CD14-positive monocyte (primary cell): ENCODE measurements around the gene ATG12. TPM values are rescaled to one million over a fixed set of nuclear protein-coding genes. Genes with fewer than 3 reads are reported as not detected.

Experiments
- DNase-seq, 3 donors: peaks; one replicate each; pipeline ENCODE4 v3.0.0-alpha.2; 2011 to 2022
- H2AFZ ChIP-seq: 2 replicates; pipeline ENCODE4 v1.6.0; 2012; ENCODE audit warnings: mild to moderate bottlenecking, low read depth, low read length, inconsistent platforms; ENCODE audit not compliant: insufficient read depth, poor library complexity, severe bottlenecking
- H3K27ac ChIP-seq, 2 donors: 1 replicate in 1 of 2; 2 replicates in 1 of 2; pipeline ENCODE4 v1.5.1; 2012 to 2013; ENCODE audit warnings: low read length in 2 of 2, control low read depth in 1 of 2, inconsistent platforms in 1 of 2, low read depth in 1 of 2, mild to moderate bottlenecking in 1 of 2
- H3K27me3 ChIP-seq, 2 donors: one replicate each; pipeline versions ENCODE4 v1.6.0 to v1.6.1; 2011 to 2013; ENCODE audit warnings: low read length in 2 of 2; ENCODE audit not compliant: control insufficient read depth in 2 of 2, insufficient read depth in 2 of 2
- H3K36me3 ChIP-seq, 2 donors: replicated peaks in 1 of 2; 1 replicate in 1 of 2; 2 replicates in 1 of 2; pipeline versions ENCODE4 v1.5.1 to v1.6.1; 2012 to 2013; ENCODE audit warnings: low read length in 2 of 2, control low read depth in 1 of 2, inconsistent platforms in 1 of 2, mild to moderate bottlenecking in 1 of 2; ENCODE audit not compliant: insufficient read depth in 2 of 2, control insufficient read depth in 1 of 2
- H3K4me1 ChIP-seq, 2 donors: 1 replicate in 1 of 2; 2 replicates in 1 of 2; pipeline versions ENCODE4 v1.5.1 to v1.6.1; 2012 to 2013; ENCODE audit warnings: low read length in 2 of 2, control low read depth in 1 of 2, inconsistent platforms in 1 of 2, mild to moderate bottlenecking in 1 of 2, moderate library complexity in 1 of 2; ENCODE audit not compliant: insufficient read depth in 2 of 2, control insufficient read depth in 1 of 2
- H3K4me2 ChIP-seq: replicated peaks from 2 replicates; pipeline ENCODE3; 2012; ENCODE audit warnings: low read length, moderate library complexity, mild to moderate bottlenecking; ENCODE audit not compliant: poor library complexity, severe bottlenecking; ENCODE audit errors: extremely low read depth
- H3K4me3 ChIP-seq, 3 experiments: fragments of 200-600 bp in 1 of 3; sonication (generic) in 1 of 3; replicated peaks in 1 of 3; 1 replicate in 2 of 3; 2 replicates in 1 of 3; pipeline ENCODE4 v1.5.1; 2011 to 2013; ENCODE audit warnings: low read length in 3 of 3, mild to moderate bottlenecking in 3 of 3, control low read depth in 2 of 3, low read depth in 2 of 3, inconsistent platforms in 1 of 3, moderate library complexity in 1 of 3
- H3K79me2 ChIP-seq: 2 replicates; pipeline ENCODE4 v1.6.0; 2012; ENCODE audit warnings: mild to moderate bottlenecking, control low read depth, inconsistent platforms, low read length, moderate library complexity; ENCODE audit not compliant: insufficient read depth
- H3K9ac ChIP-seq: 2 replicates; pipeline ENCODE4 v1.6.0; 2017; ENCODE audit warnings: low read length, mild to moderate bottlenecking; ENCODE audit not compliant: insufficient read depth, poor library complexity, severe bottlenecking
- H3K9me3 ChIP-seq, 2 donors: replicated peaks in 1 of 2; 1 replicate in 1 of 2; 2 replicates in 1 of 2; pipeline versions ENCODE4 v1.5.1 to v1.6.1; 2012 to 2013; ENCODE audit warnings: low read length in 2 of 2, control low read depth in 1 of 2; ENCODE audit not compliant: control insufficient read depth in 1 of 2, insufficient read depth in 1 of 2
- H4K20me1 ChIP-seq: 2 replicates; pipeline ENCODE4 v1.6.0; 2012; ENCODE audit warnings: mild to moderate bottlenecking, low read length, control low read depth, moderate library complexity; ENCODE audit not compliant: insufficient read depth
- H3K27ac Mint-ChIP-seq, 7 donors: one replicate each; pipeline ENCODE4 v1.8.0; 2020; ENCODE audit warnings: mild to moderate bottlenecking in 7 of 7, mixed read lengths in 7 of 7, moderate library complexity in 6 of 7, inconsistent platforms in 2 of 7
- H3K27me3 Mint-ChIP-seq, 3 donors: one replicate each; pipeline ENCODE4 v1.8.0; 2021 to 2022; ENCODE audit warnings: low read depth in 3 of 3, mild to moderate bottlenecking in 3 of 3, mixed read lengths in 3 of 3, moderate library complexity in 3 of 3, inconsistent platforms in 1 of 3
- H3K36me3 Mint-ChIP-seq, 2 donors: one replicate each; pipeline ENCODE4 v1.8.0; 2020; ENCODE audit warnings: mixed read lengths in 2 of 2, inconsistent platforms in 1 of 2, mild to moderate bottlenecking in 1 of 2
- H3K4me1 Mint-ChIP-seq: one replicate; pipeline ENCODE4 v1.8.0; 2020; ENCODE audit warnings: mild to moderate bottlenecking, mixed read lengths
- H3K4me3 Mint-ChIP-seq, 2 donors: one replicate each; pipeline ENCODE4 v1.8.0; 2020; ENCODE audit warnings: mild to moderate bottlenecking in 2 of 2, mixed read lengths in 2 of 2, moderate library complexity in 1 of 2
- H3K9me3 Mint-ChIP-seq, 7 donors: one replicate each; pipeline ENCODE4 v1.8.0; 2020 to 2022; ENCODE audit warnings: mixed read lengths in 7 of 7, mild to moderate bottlenecking in 6 of 7, moderate library complexity in 6 of 7, inconsistent platforms in 2 of 7
- WGBS: methylation state at CpG from one replicate; pipeline ENCODE4 v1.1.5; 2013; ENCODE audit warnings: missing lambda C conversion rate; ENCODE audit not compliant: insufficient coverage; 5-methylcytosine and 5-hydroxymethylcytosine counted together
- intact Hi-C, 2 donors: fragments of 100-400 bp; cut with micrococcal nuclease; formaldehyde crosslinking; loops; one replicate each; pipeline versions ENCODE4 v1.15.0 to v1.15.1; 2023
- polyA plus RNA-seq, 3 donors: library from polyadenylated mRNA; depleted of rRNA in 1 of 3; unstranded in 2 of 3; stranded (reverse) in 1 of 3; fragments of 300-500 nt in 2 of 3; fragments of >200 nt in 1 of 3; fragmentation: Illumina TruSeq in 2 of 3; gene quantifications; 1 replicate in 2 of 3; 2 replicates in 1 of 3; pipeline ENCODE4 v1.2.3, GENCODE V29; 2012 to 2021
- TF ChIP-seq, protein P1 (sequence below): fragments of 200-600 bp; IDR thresholded peaks from one replicate; pipeline ENCODE4 v1.8.0; 2022; ENCODE audit warnings: antibody characterized with exemption, mild to moderate bottlenecking

ATG12 gene
- polyA plus RNA-seq, 3 donors = 44.3 to 143 (median 101) TPM

DNA sequence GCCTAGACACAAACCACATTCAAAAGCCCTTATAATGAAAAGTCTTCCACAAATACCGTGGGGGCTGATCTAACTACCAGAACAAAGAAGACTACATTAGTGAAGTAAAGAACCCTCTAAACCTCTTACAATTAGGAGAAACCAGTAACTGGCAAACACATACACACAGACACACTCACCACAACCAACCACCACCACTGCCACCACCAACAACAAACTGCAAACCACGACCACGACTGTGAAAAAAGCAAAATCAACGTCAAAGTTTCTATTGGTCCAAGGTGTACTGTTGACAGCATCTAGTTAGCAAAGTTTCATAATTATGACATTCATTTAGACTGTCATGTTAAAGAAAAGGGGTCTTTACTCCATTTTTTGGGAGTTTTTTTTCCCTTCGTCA is 27.6 kb downstream of the ATG12 start:
- Histone ChIP-seq H3K36me3 (no peaks in the 10 kb centered on the region), H4K20me1 (no peaks in the 10 kb centered on the region), H3K9ac (no peak overlapping the region), H3K4me1 (peaks cover 12 to 16% of the 10 kb centered on the region in 2 donors), H2AFZ (no peak overlapping the region), H3K27ac (no peak overlapping the region), H3K79me2 (no peaks in the 10 kb centered on the region), H3K4me3 (no peak overlapping the region), H3K9me3 (peaks cover 0 to 16% of the 10 kb centered on the region in 2 donors), H3K4me2 (no peak overlapping the region), H3K27me3 (peaks cover 54 to 81% of the 10 kb centered on the region in 2 donors)
- TF ChIP-seq, protein P1, sequence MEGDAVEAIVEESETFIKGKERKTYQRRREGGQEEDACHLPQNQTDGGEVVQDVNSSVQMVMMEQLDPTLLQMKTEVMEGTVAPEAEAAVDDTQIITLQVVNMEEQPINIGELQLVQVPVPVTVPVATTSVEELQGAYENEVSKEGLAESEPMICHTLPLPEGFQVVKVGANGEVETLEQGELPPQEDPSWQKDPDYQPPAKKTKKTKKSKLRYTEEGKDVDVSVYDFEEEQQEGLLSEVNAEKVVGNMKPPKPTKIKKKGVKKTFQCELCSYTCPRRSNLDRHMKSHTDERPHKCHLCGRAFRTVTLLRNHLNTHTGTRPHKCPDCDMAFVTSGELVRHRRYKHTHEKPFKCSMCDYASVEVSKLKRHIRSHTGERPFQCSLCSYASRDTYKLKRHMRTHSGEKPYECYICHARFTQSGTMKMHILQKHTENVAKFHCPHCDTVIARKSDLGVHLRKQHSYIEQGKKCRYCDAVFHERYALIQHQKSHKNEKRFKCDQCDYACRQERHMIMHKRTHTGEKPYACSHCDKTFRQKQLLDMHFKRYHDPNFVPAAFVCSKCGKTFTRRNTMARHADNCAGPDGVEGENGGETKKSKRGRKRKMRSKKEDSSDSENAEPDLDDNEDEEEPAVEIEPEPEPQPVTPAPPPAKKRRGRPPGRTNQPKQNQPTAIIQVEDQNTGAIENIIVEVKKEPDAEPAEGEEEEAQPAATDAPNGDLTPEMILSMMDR = no peak
- Mint-ChIP-seq H3K9me3 (peaks cover 0 to 16% (median 5%) of the 10 kb centered on the region in 7 donors), H3K4me3 (peak overlapping the region in 1 of 2 donors; percentile 32), H3K36me3 (peaks cover 3 to 5% of the 10 kb centered on the region in 2 donors), H3K27ac (peak overlapping the region in 1 of 7 donors; percentile 30), H3K27me3 (peaks cover 60 to 78% (median 65%) of the 10 kb centered on the region in 3 donors), H3K4me1 (peaks cover 17% of the 10 kb centered on the region)
- no peak for DNase-seq
- intact Hi-C loops = no loop called here
- WGBS = no CpG with 5 or more reads among the region's 5 CpGs

DNA sequence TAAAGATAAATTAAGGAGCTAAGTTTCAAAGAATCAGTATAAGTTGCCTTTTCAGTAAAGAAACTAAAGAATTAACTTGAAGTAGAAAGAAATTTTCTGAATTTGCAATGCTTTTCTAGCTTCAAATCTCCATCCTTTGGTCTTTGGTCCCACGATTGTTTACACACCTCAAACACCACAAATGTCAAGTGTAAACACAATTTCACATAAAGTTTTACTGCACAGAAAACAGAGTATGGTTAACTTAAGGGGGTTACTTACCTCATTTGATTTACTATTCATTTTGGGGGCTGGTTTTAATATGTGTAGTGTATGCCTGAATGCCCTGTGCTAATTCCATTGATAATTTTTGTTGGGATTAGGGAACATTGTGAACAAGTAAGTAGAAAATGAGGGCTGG is 29.0 kb downstream of the ATG12 start:
- Mint-ChIP-seq H3K27ac (no peak overlapping the region), H3K27me3 (peaks cover 49 to 73% (median 52%) of the 10 kb centered on the region in 3 donors), H3K9me3 (peaks cover 0 to 16% (median 5%) of the 10 kb centered on the region in 7 donors), H3K4me3 (no peak overlapping the region), H3K36me3 (peaks cover 3 to 5% of the 10 kb centered on the region in 2 donors), H3K4me1 (peaks cover 17% of the 10 kb centered on the region)
- Histone ChIP-seq H3K36me3 (no peaks in the 10 kb centered on the region), H3K9me3 (peaks cover 0 to 16% of the 10 kb centered on the region in 2 donors), H2AFZ (no peak overlapping the region), H3K4me2 (no peak overlapping the region), H3K4me3 (no peak overlapping the region), H3K4me1 (peaks cover 12 to 16% of the 10 kb centered on the region in 2 donors), H3K79me2 (no peaks in the 10 kb centered on the region), H3K27ac (no peak overlapping the region), H3K27me3 (peaks cover 47 to 71% of the 10 kb centered on the region in 2 donors), H4K20me1 (no peaks in the 10 kb centered on the region), H3K9ac (no peak overlapping the region)
- no peak for DNase-seq
- no CpG with 5 or more reads among the region's 1 CpG for WGBS
- intact Hi-C loops = no loop called here
- TF ChIP-seq, protein P1 = no peak
